Panc1 (cell line): ENCODE data around the gene TUBE1. TPM values are rescaled to one million over a fixed set of nuclear protein-coding genes. Genes with fewer than 3 reads are reported as not detected.

Source experiments
- ATAC-seq: fragments of 200-7000 bp; cut with Tn5 transposase; 2 replicates; pipeline ENCODE4 v1.9.1; 2020; ENCODE audit warnings: mild to moderate bottlenecking, moderate library complexity
- BruUV-seq: library from RNA; stranded (reverse); fragments of 400-500 nt; replicated peaks from 2 replicates; lab custom pipeline; 2021; lab: Mats Ljungman, UMichigan
- CTCF ChIA-PET: fragments of 300-600 bp; sonication (Branson Sonifier 250); formaldehyde crosslinking; loops from one replicate; lab custom pipeline; 2022; ENCODE audit warnings: antibody characterized with exemption; lab: Charles Lee
- POLR2A ChIA-PET: fragments of 300-600 bp; sonication (Branson Sonifier 250); formaldehyde crosslinking; loops from one replicate; lab custom pipeline; 2022; ENCODE audit warnings: antibody characterized with exemption; lab: Charles Lee
- DNase-seq: peaks from one replicate; pipeline ENCODE4 v3.0.0-alpha.2; 2010; ENCODE audit warnings: low read depth, low spot score
- H3K27ac ChIP-seq: 2 replicates; pipeline ENCODE4 v1.5.1; 2011; ENCODE audit warnings: mild to moderate bottlenecking, low read length, inconsistent platforms
- H3K27me3 ChIP-seq: fragments of 200-500 bp; sonication (Bioruptor generic); 2 replicates; pipeline ENCODE4 v1.6.0; 2014; ENCODE audit warnings: low read length, inconsistent platforms; ENCODE audit not compliant: control insufficient read depth, insufficient read depth
- H3K36me3 ChIP-seq: fragments of 200-500 bp; sonication (Bioruptor generic); 2 replicates; pipeline ENCODE4 v1.5.1; 2014; ENCODE audit warnings: inconsistent platforms, mild to moderate bottlenecking, low read length, moderate library complexity; ENCODE audit not compliant: control insufficient read depth, insufficient read depth
- H3K4me1 ChIP-seq: 2 replicates; pipeline ENCODE4 v1.5.1; 2011; ENCODE audit warnings: inconsistent platforms, mild to moderate bottlenecking, low read length, moderate library complexity; ENCODE audit not compliant: control insufficient read depth, insufficient read depth
- H3K4me3 ChIP-seq, 2 experiments: 2 replicates each; pipeline ENCODE4 v1.5.1; 2011 to 2012; ENCODE audit warnings: low read depth in 2 of 2, low read length in 2 of 2, mild to moderate bottlenecking in 2 of 2, inconsistent platforms in 1 of 2, moderate library complexity in 1 of 2
- H3K9me3 ChIP-seq: fragments of 200-500 bp; sonication (Bioruptor generic); 2 replicates; pipeline ENCODE4 v1.5.1; 2014; ENCODE audit warnings: low read depth, mild to moderate bottlenecking, inconsistent platforms, low read length, moderate library complexity; ENCODE audit not compliant: control insufficient read depth, insufficient read depth
- POLR2AphosphoS5 ChIP-seq: IDR thresholded peaks from 2 replicates; pipeline ENCODE4 v1.6.1; 2012; ENCODE audit warnings: mild to moderate bottlenecking, low read depth, low read length, moderate library complexity
- REST ChIP-seq, 2 experiments: IDR thresholded peaks; 2 replicates each; pipeline ENCODE4 v1.6.1; 2011 to 2012; ENCODE audit warnings: low read depth in 2 of 2, control low read depth in 1 of 2, low read length in 1 of 2, mild to moderate bottlenecking in 1 of 2, moderate library complexity in 1 of 2; ENCODE audit not compliant: insufficient read depth in 1 of 2
- SIN3A ChIP-seq: IDR thresholded peaks from 2 replicates; pipeline ENCODE4 v1.6.1; 2012; ENCODE audit warnings: low read depth, mild to moderate bottlenecking, low read length, moderate library complexity, borderline replicate concordance; ENCODE audit not compliant: insufficient read depth
- TCF7L2 ChIP-seq: IDR thresholded peaks from 2 replicates; pipeline ENCODE4 v1.6.1; 2011; ENCODE audit warnings: mild to moderate bottlenecking, low read depth, low read length, inconsistent platforms
- in situ Hi-C: cut with HindIII; loops from 2 replicates; pipeline ENCODE4 v1.10.0; 2016; ENCODE audit warnings: low sequenced_read_pairs, low pct_unique_long_range_greater_than_20kb
- intact Hi-C: fragments of 100-400 bp; cut with micrococcal nuclease; formaldehyde crosslinking; loops from one replicate; pipeline ENCODE4 v1.10.0; 2022; ENCODE audit not compliant: unreplicated experiment
- total RNA-seq: library from RNA; stranded (reverse); gene quantifications from one replicate; pipeline ENCODE4 v1.2.1, GENCODE V29; 2021; ENCODE audit not compliant: unreplicated experiment
- TF ChIP-seq, protein P1 (sequence below): fragments of 450-650 bp; IDR thresholded peaks from 2 replicates; pipeline ENCODE4 v1.5.1; 2017; ENCODE audit warnings: mild to moderate bottlenecking

The TUBE1 gene
- total RNA-seq, 1 experiment from 2014 or later, result 22.3 TPM

DNA sequence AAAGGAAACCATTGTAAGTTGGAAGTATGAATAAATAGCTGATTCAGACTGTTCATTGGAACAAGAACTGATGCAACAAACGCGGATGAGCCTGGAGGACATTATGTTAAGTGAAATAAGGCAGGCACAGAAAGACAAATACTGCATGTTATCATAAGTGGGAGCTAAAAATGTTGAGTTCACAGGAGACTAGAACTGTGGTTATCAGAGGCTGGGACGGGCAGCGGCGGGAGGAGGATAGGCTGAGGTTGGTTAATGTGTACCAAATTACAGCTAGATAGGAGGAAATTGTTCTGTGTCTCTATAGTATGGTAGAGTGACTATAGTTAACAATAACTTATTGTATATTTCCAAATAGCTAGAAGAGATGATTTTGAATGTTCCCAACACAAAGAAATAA lies 40.9 kb upstream of the TUBE1 start:
- no peak for TF ChIP-seq SIN3A
- no peak for TF ChIP-seq POLR2AphosphoS5
- TF ChIP-seq REST (IDR thresholded peaks at IDR 0.05; ENCODE audit: insufficient read depth in 1 of 2, low read depth in 2 of 2, low read length in 1 of 2), result no peak
- TF ChIP-seq, protein P1, sequence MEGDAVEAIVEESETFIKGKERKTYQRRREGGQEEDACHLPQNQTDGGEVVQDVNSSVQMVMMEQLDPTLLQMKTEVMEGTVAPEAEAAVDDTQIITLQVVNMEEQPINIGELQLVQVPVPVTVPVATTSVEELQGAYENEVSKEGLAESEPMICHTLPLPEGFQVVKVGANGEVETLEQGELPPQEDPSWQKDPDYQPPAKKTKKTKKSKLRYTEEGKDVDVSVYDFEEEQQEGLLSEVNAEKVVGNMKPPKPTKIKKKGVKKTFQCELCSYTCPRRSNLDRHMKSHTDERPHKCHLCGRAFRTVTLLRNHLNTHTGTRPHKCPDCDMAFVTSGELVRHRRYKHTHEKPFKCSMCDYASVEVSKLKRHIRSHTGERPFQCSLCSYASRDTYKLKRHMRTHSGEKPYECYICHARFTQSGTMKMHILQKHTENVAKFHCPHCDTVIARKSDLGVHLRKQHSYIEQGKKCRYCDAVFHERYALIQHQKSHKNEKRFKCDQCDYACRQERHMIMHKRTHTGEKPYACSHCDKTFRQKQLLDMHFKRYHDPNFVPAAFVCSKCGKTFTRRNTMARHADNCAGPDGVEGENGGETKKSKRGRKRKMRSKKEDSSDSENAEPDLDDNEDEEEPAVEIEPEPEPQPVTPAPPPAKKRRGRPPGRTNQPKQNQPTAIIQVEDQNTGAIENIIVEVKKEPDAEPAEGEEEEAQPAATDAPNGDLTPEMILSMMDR, result no peak
- no peak for TF ChIP-seq TCF7L2
- no peak for DNase-seq
- no peak overlapping the region for H3K27ac ChIP-seq
- ChIA-PET POLR2A (no interaction called here), CTCF (no interaction called here)
- BruUV-seq, result no TSS peak
- no peaks in the 10 kb centered on the region for H3K36me3 ChIP-seq
- ATAC-seq, result no peak
- H3K27me3 ChIP-seq, result no peaks in the 10 kb centered on the region; the same call in none of the 2 replicates
- intact Hi-C loops, result no loop called here
- in situ Hi-C loops, result no loop called here
- no peaks in the 10 kb centered on the region for H3K4me1 ChIP-seq
- H3K4me3 ChIP-seq, result no peak overlapping the region
- no peaks in the 10 kb centered on the region for H3K9me3 ChIP-seq

GRCh38 chr6:112123982-112124381 lies 36.7 kb upstream of the TUBE1 start:
- H3K9me3 ChIP-seq, result no peaks in the 10 kb centered on the region
- CTCF ChIA-PET, result interaction anchor here (0.5 kb wide), 1 partner anchor 39 kb away, joined by 3 read pairs; no protein-coding TSS in a partner anchor
- POLR2A ChIA-PET, result interaction anchor here (0.7 kb wide), 1 partner anchor 22 kb away, joined by 3 read pairs; no protein-coding TSS in a partner anchor
- in situ Hi-C loops, result no loop called here
- BruUV-seq, result no TSS peak
- no peaks in the 10 kb centered on the region for H3K27me3 ChIP-seq
- TF ChIP-seq SIN3A (no peak), POLR2AphosphoS5 (no peak), TCF7L2 (no peak), REST (IDR thresholded peaks at IDR 0.05; ENCODE audit: insufficient read depth in 1 of 2, low read depth in 2 of 2, low read length in 1 of 2) (no peak)
- TF ChIP-seq, protein P1, result no peak
- intact Hi-C loops, result no loop called here
- H3K36me3 ChIP-seq, result no peaks in the 10 kb centered on the region
- ATAC-seq (no peak), DNase-seq (no peak)
- no peak overlapping the region for H3K27ac ChIP-seq
- H3K4me3 ChIP-seq, result no peak overlapping the region
- H3K4me1 ChIP-seq, result no peaks in the 10 kb centered on the region
